DMS114 treated with DMSO at 0.1 percent for 48 hours (cell line): ENCODE measurements around the gene B3GALT2.
"Not testable (repeated sequence)": the region's sequence is repeated elsewhere in the genome, so short reads cannot be mapped to it uniquely, and the experiment has no call there.

ENCODE experiments used
- DNase-seq: peaks from one replicate; lab custom pipeline; 2025; ENCODE audit not compliant: unreplicated experiment; lab: John Stamatoyannopoulos, UW

The B3GALT2 gene

GRCh38 chr1:193185901-193186731 is at the start of gene B3GALT2:
Gene B3GALT2 (minus strand): TSS chr1:193186613. CDS start chr1:193181562, 5,051 bp downstream.
- DNase-seq = peak; percentile 29

GRCh38 chr1:193234530-193234929 is 48.1 kb upstream of the B3GALT2 start:
- no peak for DNase-seq

- DNase-seq = not testable (repeated sequence)
Measured at GRCh38 chr1:193231146-193231545, 44.7 kb upstream of the B3GALT2 start.

- DNase-seq = no peak
Measured at GRCh38 chr1:193229136-193229535, 42.7 kb upstream of the B3GALT2 start.

- DNase-seq = no peak
Measured at GRCh38 chr1:193222056-193222615, 35.7 kb upstream of the B3GALT2 start.

GRCh38 chr1:193221651-193222050 is 35.2 kb upstream of the B3GALT2 start:
- no peak for DNase-seq

- DNase-seq = no peak
Measured at GRCh38 chr1:193219391-193219790, 33.0 kb upstream of the B3GALT2 start.

GRCh38 chr1:193216920-193217319 is 30.5 kb upstream of the B3GALT2 start:
- DNase-seq = no peak

GRCh38 chr1:193213998-193214397 is 27.6 kb upstream of the B3GALT2 start:
- DNase-seq = no peak

- no peak for DNase-seq
Measured at GRCh38 chr1:193212637-193213036, 26.2 kb upstream of the B3GALT2 start.

GRCh38 chr1:193211539-193211938 is 25.1 kb upstream of the B3GALT2 start:
- DNase-seq = no peak

- DNase-seq = no peak
Measured at GRCh38 chr1:193210996-193211395, 24.6 kb upstream of the B3GALT2 start.

- no peak for DNase-seq
Measured at GRCh38 chr1:193201021-193201420, 14.6 kb upstream of the B3GALT2 start.

GRCh38 chr1:193199940-193200339 is 13.5 kb upstream of the B3GALT2 start:
- DNase-seq = no peak

GRCh38 chr1:193192586-193192985 is 6.2 kb upstream of the B3GALT2 start:
- no peak for DNase-seq

- DNase-seq = no peak
Measured at GRCh38 chr1:193190096-193190744, 3.8 kb upstream of the B3GALT2 start.

GRCh38 chr1:193189442-193190095 is 3.2 kb upstream of the B3GALT2 start:
- no peak for DNase-seq

- not testable (repeated sequence) for DNase-seq
Measured at GRCh38 chr1:193188915-193189314, 2.5 kb upstream of the B3GALT2 start.

GRCh38 chr1:193187114-193187513 is 701 bp upstream of the B3GALT2 start:
- no peak for DNase-seq

GRCh38 chr1:193185211-193185610 is 1.2 kb downstream of the B3GALT2 start:
- no peak for DNase-seq

GRCh38 chr1:193184776-193185175 is 1.6 kb downstream of the B3GALT2 start:
- DNase-seq = no peak
